ENCODE data around the gene ADCY2.

ADCY2 gene

DNA sequence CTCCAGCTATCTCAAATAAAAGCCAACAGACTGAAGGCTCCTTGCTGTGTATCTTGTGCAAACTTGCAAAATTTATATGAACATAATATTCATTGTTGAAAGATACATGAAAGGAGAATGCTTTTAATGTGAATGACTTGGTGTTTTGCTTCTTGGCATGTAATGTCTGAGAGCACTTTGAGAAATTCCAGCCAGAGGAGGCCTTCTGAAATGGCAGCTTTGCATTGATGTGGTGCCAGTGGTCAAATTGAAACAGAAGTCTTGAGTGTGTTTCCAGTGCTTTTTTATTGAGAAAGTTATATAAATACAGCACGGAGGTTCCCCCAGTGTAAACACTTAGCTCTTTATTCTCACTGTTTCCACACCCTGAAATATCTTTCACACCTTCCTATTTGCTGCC is 182.1 kb downstream of the ADCY2 start:
- H4K20me1 ChIP-seq (ENCODE audit: insufficient read depth), result no peaks in the 10 kb centered on the region
- H3K27me3 ChIP-seq (ENCODE audit: insufficient read depth, low read depth), result no peaks in the 10 kb centered on the region
- no peaks in the 10 kb centered on the region for H3K4me1 ChIP-seq (ENCODE audit: low read depth, poor library complexity, severe bottlenecking)
- H3K79me2 ChIP-seq (ENCODE audit: insufficient read depth, low read depth), result no peaks in the 10 kb centered on the region
- no peak overlapping the region for H2AFZ ChIP-seq (ENCODE audit: low read depth)
- no peak overlapping the region for H3K9ac ChIP-seq
- H3K4me2 ChIP-seq, result no peak overlapping the region
- TF ChIP-seq, protein P1, sequence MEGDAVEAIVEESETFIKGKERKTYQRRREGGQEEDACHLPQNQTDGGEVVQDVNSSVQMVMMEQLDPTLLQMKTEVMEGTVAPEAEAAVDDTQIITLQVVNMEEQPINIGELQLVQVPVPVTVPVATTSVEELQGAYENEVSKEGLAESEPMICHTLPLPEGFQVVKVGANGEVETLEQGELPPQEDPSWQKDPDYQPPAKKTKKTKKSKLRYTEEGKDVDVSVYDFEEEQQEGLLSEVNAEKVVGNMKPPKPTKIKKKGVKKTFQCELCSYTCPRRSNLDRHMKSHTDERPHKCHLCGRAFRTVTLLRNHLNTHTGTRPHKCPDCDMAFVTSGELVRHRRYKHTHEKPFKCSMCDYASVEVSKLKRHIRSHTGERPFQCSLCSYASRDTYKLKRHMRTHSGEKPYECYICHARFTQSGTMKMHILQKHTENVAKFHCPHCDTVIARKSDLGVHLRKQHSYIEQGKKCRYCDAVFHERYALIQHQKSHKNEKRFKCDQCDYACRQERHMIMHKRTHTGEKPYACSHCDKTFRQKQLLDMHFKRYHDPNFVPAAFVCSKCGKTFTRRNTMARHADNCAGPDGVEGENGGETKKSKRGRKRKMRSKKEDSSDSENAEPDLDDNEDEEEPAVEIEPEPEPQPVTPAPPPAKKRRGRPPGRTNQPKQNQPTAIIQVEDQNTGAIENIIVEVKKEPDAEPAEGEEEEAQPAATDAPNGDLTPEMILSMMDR (conservative IDR thresholded peaks at IDR 0.05; ENCODE audit: low read depth, low read length), result no peak
- no peak overlapping the region for H3K27ac ChIP-seq
- H3K36me3 ChIP-seq (ENCODE audit: insufficient read depth), result no peaks in the 10 kb centered on the region
- H3K4me3 ChIP-seq (IDR thresholded peaks at IDR 0.05; ENCODE audit: insufficient read depth, low read depth, low read length), result no peak overlapping the region

DNA sequence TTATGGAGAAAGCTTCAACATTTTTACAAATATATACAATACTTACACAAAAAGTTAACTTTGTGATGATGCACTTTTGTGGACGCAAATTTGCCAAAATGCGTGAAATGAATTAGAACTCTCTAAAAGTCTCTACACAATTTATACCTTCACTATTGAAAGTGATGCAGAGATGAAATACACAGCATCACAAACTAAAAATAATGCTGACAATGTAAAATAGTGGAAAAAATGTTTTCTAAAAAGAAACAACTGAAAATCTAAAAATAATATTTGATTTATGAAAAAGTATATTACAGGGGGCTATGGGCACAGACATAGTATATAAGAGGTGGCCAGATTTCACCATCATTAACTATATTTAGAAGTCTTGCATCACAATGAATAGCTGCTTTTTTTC is 188.8 kb downstream of the ADCY2 start:
- Histone ChIP-seq H3K27ac (no peak overlapping the region), H3K4me2 (no peak overlapping the region), H3K4me1 (ENCODE audit: low read depth, poor library complexity, severe bottlenecking) (no peaks in the 10 kb centered on the region), H3K27me3 (ENCODE audit: insufficient read depth, low read depth) (no peaks in the 10 kb centered on the region), H2AFZ (ENCODE audit: low read depth) (no peak overlapping the region), H3K9ac (no peak overlapping the region), H3K79me2 (ENCODE audit: insufficient read depth, low read depth) (no peaks in the 10 kb centered on the region), H3K4me3 (IDR thresholded peaks at IDR 0.05; ENCODE audit: insufficient read depth, low read depth, low read length) (no peak overlapping the region), H3K36me3 (ENCODE audit: insufficient read depth) (no peaks in the 10 kb centered on the region), H4K20me1 (ENCODE audit: insufficient read depth) (no peaks in the 10 kb centered on the region)
- TF ChIP-seq, protein P1 (conservative IDR thresholded peaks at IDR 0.05; ENCODE audit: low read depth, low read length), result no peak

DNA sequence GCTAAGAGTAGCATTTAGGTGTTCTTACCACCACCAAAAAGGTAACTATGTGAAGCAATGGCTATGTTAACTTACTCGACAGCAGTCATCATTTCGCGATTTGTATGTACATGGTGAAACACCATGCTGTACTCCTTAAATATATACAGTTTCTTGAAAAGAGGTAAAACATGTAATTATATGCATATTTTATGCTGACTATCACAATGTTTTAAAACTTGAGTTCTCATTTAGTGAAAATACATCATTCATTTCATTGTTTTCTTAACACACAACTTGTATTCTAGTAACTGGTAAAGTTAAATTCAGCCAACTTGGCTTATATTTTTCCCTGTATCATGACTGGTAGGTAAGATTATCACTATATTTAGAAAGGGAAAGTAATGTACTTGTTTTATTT is 189.9 kb downstream of the ADCY2 start:
- H3K79me2 ChIP-seq (ENCODE audit: insufficient read depth, low read depth), result no peaks in the 10 kb centered on the region
- no peak overlapping the region for H3K9ac ChIP-seq
- TF ChIP-seq, protein P1 (conservative IDR thresholded peaks at IDR 0.05; ENCODE audit: low read depth, low read length), result no peak
- H3K36me3 ChIP-seq (ENCODE audit: insufficient read depth), result no peaks in the 10 kb centered on the region
- no peak overlapping the region for H3K27ac ChIP-seq
- no peaks in the 10 kb centered on the region for H3K27me3 ChIP-seq (ENCODE audit: insufficient read depth, low read depth)
- H3K4me3 ChIP-seq (IDR thresholded peaks at IDR 0.05; ENCODE audit: insufficient read depth, low read depth, low read length), result no peak overlapping the region
- H3K4me2 ChIP-seq, result no peak overlapping the region
- H2AFZ ChIP-seq (ENCODE audit: low read depth), result no peak overlapping the region
- no peaks in the 10 kb centered on the region for H3K4me1 ChIP-seq (ENCODE audit: low read depth, poor library complexity, severe bottlenecking)
- no peaks in the 10 kb centered on the region for H4K20me1 ChIP-seq (ENCODE audit: insufficient read depth)

DNA sequence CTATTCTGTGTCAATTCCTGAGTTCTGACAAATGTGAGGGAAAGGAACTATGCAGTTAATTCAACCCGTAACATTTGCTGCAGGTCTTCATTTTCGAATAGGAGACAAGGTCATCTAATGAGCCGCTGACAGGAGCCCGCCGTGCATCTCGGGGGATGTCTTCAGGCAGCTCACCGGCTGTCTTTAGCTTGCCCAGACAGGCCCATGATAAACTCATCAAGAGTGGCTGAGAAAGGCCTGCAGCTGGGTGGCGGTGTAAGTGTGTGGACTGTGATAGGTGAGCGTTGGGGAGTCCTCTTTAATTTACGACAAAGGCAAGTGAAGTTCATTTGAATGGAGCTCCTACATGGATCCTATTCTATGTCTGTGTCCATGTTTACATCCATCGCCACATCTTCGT is 190.5 kb downstream of the ADCY2 start:
- Histone ChIP-seq H3K27ac (no peak overlapping the region), H4K20me1 (ENCODE audit: insufficient read depth) (no peaks in the 10 kb centered on the region), H3K4me1 (ENCODE audit: low read depth, poor library complexity, severe bottlenecking) (no peaks in the 10 kb centered on the region), H2AFZ (ENCODE audit: low read depth) (no peak overlapping the region), H3K79me2 (ENCODE audit: insufficient read depth, low read depth) (no peaks in the 10 kb centered on the region), H3K4me3 (IDR thresholded peaks at IDR 0.05; ENCODE audit: insufficient read depth, low read depth, low read length) (no peak overlapping the region), H3K36me3 (ENCODE audit: insufficient read depth) (no peaks in the 10 kb centered on the region), H3K9ac (no peak overlapping the region), H3K27me3 (ENCODE audit: insufficient read depth, low read depth) (no peaks in the 10 kb centered on the region), H3K4me2 (no peak overlapping the region)
- TF ChIP-seq, protein P1 (conservative IDR thresholded peaks at IDR 0.05; ENCODE audit: low read depth, low read length), result no peak

DNA sequence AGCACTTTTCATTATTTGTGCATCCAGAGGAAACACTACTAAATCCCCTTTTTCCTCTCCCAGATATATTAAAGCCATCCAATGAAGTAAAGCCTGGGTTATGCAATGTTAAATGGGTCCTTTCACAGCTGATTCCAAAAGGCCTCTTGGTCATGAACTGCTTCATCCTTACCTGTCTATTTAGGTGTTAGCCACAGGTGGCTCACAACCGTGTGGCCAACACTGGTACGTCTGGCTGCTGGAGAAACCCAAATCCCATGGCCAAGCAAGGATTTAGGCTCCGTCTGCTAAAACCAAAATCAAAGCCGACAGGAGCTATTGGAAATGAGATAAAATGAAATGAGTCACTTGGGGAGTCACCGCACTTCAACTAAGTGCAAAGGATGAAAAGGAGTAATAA is 193.9 kb downstream of the ADCY2 start:
- H3K4me2 ChIP-seq, result no peak overlapping the region

More for the DNA sequence above, 193.9 kb downstream of the ADCY2 start:
- H3K4me1 ChIP-seq (ENCODE audit: low read depth, poor library complexity, severe bottlenecking), result no peaks in the 10 kb centered on the region
- no peaks in the 10 kb centered on the region for H3K36me3 ChIP-seq (ENCODE audit: insufficient read depth)
- no peak overlapping the region for H3K4me3 ChIP-seq (IDR thresholded peaks at IDR 0.05; ENCODE audit: insufficient read depth, low read depth, low read length)
- no peak overlapping the region for H3K9ac ChIP-seq
- H4K20me1 ChIP-seq (ENCODE audit: insufficient read depth), result no peaks in the 10 kb centered on the region
- TF ChIP-seq, protein P1 (conservative IDR thresholded peaks at IDR 0.05; ENCODE audit: low read depth, low read length), result no peak
- no peak overlapping the region for H2AFZ ChIP-seq (ENCODE audit: low read depth)
- H3K79me2 ChIP-seq (ENCODE audit: insufficient read depth, low read depth), result no peaks in the 10 kb centered on the region
- no peak overlapping the region for H3K27ac ChIP-seq
- H3K27me3 ChIP-seq (ENCODE audit: insufficient read depth, low read depth), result no peaks in the 10 kb centered on the region

Data from KMS-11 (cell line).